Suprapubic skin (tissue), 4 donors: Measurements from ENCODE around the gene JPH2.

Experiments
- CTCF ChIP-seq, 2 donors: fragments of 200-600 bp in 1 of 2; fragments of 450-650 bp in 1 of 2; sonication (generic) in 1 of 2; IDR thresholded peaks; one replicate each; pipeline ENCODE4 v1.5.1; 2016 to 2019; ENCODE audit warnings: antibody characterized with exemption in 2 of 2, mild to moderate bottlenecking in 1 of 2, moderate library complexity in 1 of 2
- EP300 ChIP-seq: sonication (generic); formaldehyde crosslinking; IDR thresholded peaks from one replicate; pipeline ENCODE4 v1.6.1; 2017; ENCODE audit warnings: antibody characterized with exemption
- POLR2A ChIP-seq, 2 donors: fragments of 450-650 bp; IDR thresholded peaks; one replicate each; pipeline ENCODE4 v1.6.1; 2017; ENCODE audit warnings: antibody characterized with exemption in 2 of 2, mild to moderate bottlenecking in 2 of 2, moderate library complexity in 2 of 2
- POLR2AphosphoS5 ChIP-seq, 3 donors: sonication (generic); formaldehyde crosslinking; IDR thresholded peaks; one replicate each; pipeline ENCODE4 v1.6.1; 2017; ENCODE audit warnings: antibody characterized with exemption in 3 of 3

- no peak for TF ChIP-seq POLR2AphosphoS5 (IDR thresholded peaks at IDR 0.05)
- no peak for TF ChIP-seq EP300
- TF ChIP-seq CTCF (IDR thresholded peaks at IDR 0.05) = no peak
- no peak for TF ChIP-seq POLR2A (IDR thresholded peaks at IDR 0.05)
These were observed 53.6 kb downstream of the JPH2 start for GRCh38 chr20:44133424-44133823.
